IPS-15b (cell line): ENCODE measurements around the gene ATRIP.

ENCODE experiments used
- H3K27me3 ChIP-seq: one replicate; pipeline ENCODE4 v1.6.1; 2013; ENCODE audit warnings: low read length; ENCODE audit not compliant: control insufficient read depth, insufficient read depth
- H3K36me3 ChIP-seq: one replicate; pipeline ENCODE4 v1.6.1; 2013; ENCODE audit warnings: low read length; ENCODE audit not compliant: control insufficient read depth, insufficient read depth
- H3K4me1 ChIP-seq: one replicate; pipeline ENCODE4 v1.6.1; 2013; ENCODE audit warnings: mild to moderate bottlenecking, low read length; ENCODE audit not compliant: control insufficient read depth, insufficient read depth
- H3K4me3 ChIP-seq: one replicate; pipeline ENCODE4 v1.5.1; 2013; ENCODE audit warnings: low read depth, low read length
- H3K9ac ChIP-seq: one replicate; pipeline ENCODE4 v1.6.1; 2013; ENCODE audit warnings: low read depth, mild to moderate bottlenecking, low read length
- H3K9me3 ChIP-seq: one replicate; pipeline ENCODE4 v1.6.1; 2013; ENCODE audit warnings: mild to moderate bottlenecking, low read length; ENCODE audit not compliant: control insufficient read depth, insufficient read depth

The ATRIP gene

GRCh38 chr3:48411606-48412374 lies 34.7 kb upstream of the ATRIP start:
- Histone ChIP-seq H3K9me3 (no peaks in the 10 kb centered on the region), H3K4me1 (no peaks in the 10 kb centered on the region), H3K4me3 (no peak overlapping the region), H3K36me3 (peaks cover 91% of the 10 kb centered on the region), H3K9ac (no peak overlapping the region), H3K27me3 (no peaks in the 10 kb centered on the region)

DNA sequence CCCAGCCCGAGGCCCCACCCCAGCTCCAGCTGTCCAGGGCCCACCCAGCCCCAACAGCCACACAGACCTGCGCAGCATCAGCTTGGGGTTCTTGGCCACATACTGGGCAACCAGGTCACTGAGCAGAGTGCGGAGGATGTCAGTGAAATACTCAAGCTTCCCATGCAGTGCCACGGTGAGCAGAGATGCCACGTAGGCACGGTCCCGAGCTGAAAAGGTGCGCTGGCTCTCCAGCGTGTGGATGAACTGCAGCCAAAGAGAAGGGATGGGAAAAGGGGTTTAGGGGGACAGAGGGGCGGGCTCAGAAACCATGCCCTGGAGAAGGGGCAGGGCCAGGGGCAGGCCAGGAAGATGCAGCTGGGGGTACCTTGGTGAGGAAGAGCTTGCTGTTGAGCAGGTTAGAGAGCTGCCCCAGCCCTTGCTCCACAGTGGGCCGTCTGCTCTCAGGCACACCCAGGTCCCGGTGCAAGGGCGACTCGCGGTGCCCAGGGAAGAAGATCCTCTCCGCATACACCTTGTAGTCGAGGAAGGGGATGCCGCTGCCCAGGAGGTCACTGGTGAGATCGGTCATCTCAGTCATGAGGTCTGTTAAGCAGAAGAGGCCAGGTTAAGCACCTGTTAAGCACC lies 34.0 kb upstream of the ATRIP start:
- peaks cover 92% of the 10 kb centered on the region for H3K36me3 ChIP-seq
- H3K4me1 ChIP-seq = no peaks in the 10 kb centered on the region

GRCh38 chr3:48413086-48413485 lies 33.5 kb upstream of the ATRIP start:
- H3K9ac ChIP-seq = no peak overlapping the region
- peaks cover 97% of the 10 kb centered on the region for H3K36me3 ChIP-seq
- no peaks in the 10 kb centered on the region for H3K4me1 ChIP-seq
- no peaks in the 10 kb centered on the region for H3K27me3 ChIP-seq
- H3K4me3 ChIP-seq = no peak overlapping the region
- H3K9me3 ChIP-seq = no peaks in the 10 kb centered on the region

More for the DNA sequence above, 34.0 kb upstream of the ATRIP start:
- no peak overlapping the region for H3K4me3 ChIP-seq
- H3K27me3 ChIP-seq = no peaks in the 10 kb centered on the region
- no peak overlapping the region for H3K9ac ChIP-seq
- H3K9me3 ChIP-seq = no peaks in the 10 kb centered on the region

DNA sequence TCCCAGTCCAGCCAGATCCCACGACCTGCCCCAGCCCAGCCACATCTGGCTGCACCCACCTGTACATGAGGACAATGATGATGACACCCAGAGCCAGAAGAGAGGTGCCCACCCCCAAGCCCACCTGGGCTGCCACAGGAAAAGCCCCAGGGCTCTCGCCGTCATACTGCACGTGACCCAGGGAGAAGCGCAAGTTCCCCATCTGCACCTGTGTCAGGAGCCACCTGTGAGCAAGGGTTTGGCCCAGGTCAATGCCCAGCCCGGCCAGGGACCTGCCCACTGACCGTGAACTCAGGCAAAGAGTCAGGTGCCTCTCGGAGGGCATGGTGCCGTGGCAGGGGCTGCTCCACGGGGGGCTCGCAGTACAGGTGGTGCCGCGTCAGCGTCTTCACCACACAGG lies 32.9 kb upstream of the ATRIP start:
- Histone ChIP-seq H3K36me3 (peaks cover 97% of the 10 kb centered on the region), H3K4me3 (no peak overlapping the region), H3K9ac (no peak overlapping the region), H3K4me1 (no peaks in the 10 kb centered on the region), H3K27me3 (no peaks in the 10 kb centered on the region), H3K9me3 (no peaks in the 10 kb centered on the region)

- H3K36me3 ChIP-seq = peaks cover 97% of the 10 kb centered on the region
Observed at GRCh38 chr3:48414376-48415250, 31.9 kb upstream of the ATRIP start.

GRCh38 chr3:48415251-48415953 lies 31.1 kb upstream of the ATRIP start:
- H3K4me1 ChIP-seq = no peaks in the 10 kb centered on the region
- H3K4me3 ChIP-seq = no peak overlapping the region
- no peaks in the 10 kb centered on the region for H3K9me3 ChIP-seq
- H3K27me3 ChIP-seq = no peaks in the 10 kb centered on the region
- H3K36me3 ChIP-seq = peaks cover 92% of the 10 kb centered on the region
- H3K9ac ChIP-seq = no peak overlapping the region

More at GRCh38 chr3:48414376-48415250, 31.9 kb upstream of the ATRIP start:
- Histone ChIP-seq H3K27me3 (no peaks in the 10 kb centered on the region), H3K4me1 (no peaks in the 10 kb centered on the region), H3K9me3 (no peaks in the 10 kb centered on the region), H3K9ac (no peak overlapping the region), H3K4me3 (no peak overlapping the region)

DNA sequence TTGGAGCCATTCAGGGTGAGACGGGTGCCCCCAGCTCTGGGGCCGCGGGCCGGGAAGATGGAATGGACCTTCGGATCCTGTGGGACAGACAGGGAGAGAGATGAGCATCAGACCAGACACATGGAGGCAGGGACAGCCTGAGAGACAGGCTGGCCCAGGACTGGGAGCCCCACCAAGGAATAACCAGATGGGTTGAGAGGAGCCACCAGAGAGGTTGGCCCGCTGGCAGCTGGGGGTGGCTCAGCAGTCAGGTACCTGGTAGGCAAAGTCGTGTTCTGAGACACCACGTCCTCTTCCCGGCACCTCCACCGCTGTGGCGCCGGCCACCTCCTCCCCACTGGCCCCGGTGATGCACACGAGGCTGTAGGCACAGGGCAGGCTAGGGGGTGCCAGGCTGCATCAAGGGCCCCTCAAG lies 30.4 kb upstream of the ATRIP start:
- H3K4me1 ChIP-seq = no peaks in the 10 kb centered on the region
- no peak overlapping the region for H3K9ac ChIP-seq
- H3K9me3 ChIP-seq = no peaks in the 10 kb centered on the region
- H3K36me3 ChIP-seq = peaks cover 89% of the 10 kb centered on the region
- H3K4me3 ChIP-seq = no peak overlapping the region
- no peaks in the 10 kb centered on the region for H3K27me3 ChIP-seq

DNA sequence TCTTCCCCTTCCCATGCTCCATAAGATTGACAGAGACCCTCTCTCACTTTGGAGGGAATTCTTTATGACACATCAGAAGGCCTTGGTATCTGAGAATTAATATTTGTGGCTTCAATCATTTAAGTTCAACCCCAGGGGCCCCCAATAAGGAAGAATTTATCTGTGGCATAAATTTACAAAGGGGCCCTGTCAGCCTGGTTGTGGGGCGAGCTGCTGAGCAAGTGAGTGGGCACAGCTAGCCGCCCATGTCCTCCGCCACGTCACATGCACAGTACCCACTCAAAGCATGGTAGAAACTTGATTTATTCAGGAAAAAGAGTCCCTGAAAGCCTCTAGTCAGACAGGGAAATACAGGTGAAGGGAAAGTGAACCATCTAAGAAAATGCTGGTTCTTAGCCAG lies 30.0 kb upstream of the ATRIP start:
- Histone ChIP-seq H3K4me1 (no peaks in the 10 kb centered on the region), H3K9me3 (no peaks in the 10 kb centered on the region), H3K9ac (no peak overlapping the region), H3K36me3 (peaks cover 85% of the 10 kb centered on the region), H3K4me3 (no peak overlapping the region), H3K27me3 (no peaks in the 10 kb centered on the region)

GRCh38 chr3:48417529-48418108 lies 28.9 kb upstream of the ATRIP start:
- Histone ChIP-seq H3K4me1 (no peaks in the 10 kb centered on the region), H3K9ac (no peak overlapping the region), H3K36me3 (peaks cover 79% of the 10 kb centered on the region)

DNA sequence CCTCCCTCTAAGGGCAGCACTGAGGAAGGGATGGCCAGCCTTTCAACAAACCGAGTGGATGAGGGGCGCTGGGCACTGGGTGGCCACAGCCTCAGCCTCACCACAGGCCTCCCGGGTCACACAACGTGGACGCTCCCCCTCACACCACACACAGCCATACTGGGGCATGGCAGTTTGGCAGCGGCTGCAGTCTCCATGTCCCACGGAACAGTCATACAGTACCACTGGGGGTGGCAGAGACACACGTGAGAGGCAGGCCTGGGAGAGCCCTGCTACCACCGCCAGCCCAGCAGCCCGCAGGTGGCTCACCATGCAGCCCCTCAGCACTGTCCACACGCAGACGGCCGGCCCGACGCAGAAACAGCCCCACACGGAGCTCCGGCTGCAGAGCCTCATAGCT lies 28.4 kb upstream of the ATRIP start:
- H3K36me3 ChIP-seq = peaks cover 74% of the 10 kb centered on the region
- no peaks in the 10 kb centered on the region for H3K9me3 ChIP-seq

More at GRCh38 chr3:48417529-48418108, 28.9 kb upstream of the ATRIP start:
- Histone ChIP-seq H3K4me3 (no peak overlapping the region), H3K27me3 (no peaks in the 10 kb centered on the region), H3K9me3 (no peaks in the 10 kb centered on the region)

GRCh38 chr3:48418651-48419050 lies 27.9 kb upstream of the ATRIP start:
- peaks cover 71% of the 10 kb centered on the region for H3K36me3 ChIP-seq

More for the DNA sequence above, 28.4 kb upstream of the ATRIP start:
- Histone ChIP-seq H3K27me3 (no peaks in the 10 kb centered on the region), H3K4me1 (no peaks in the 10 kb centered on the region), H3K4me3 (no peak overlapping the region), H3K9ac (no peak overlapping the region)

More at GRCh38 chr3:48418651-48419050, 27.9 kb upstream of the ATRIP start:
- no peak overlapping the region for H3K9ac ChIP-seq
- H3K9me3 ChIP-seq = no peaks in the 10 kb centered on the region
- no peaks in the 10 kb centered on the region for H3K27me3 ChIP-seq
- H3K4me3 ChIP-seq = no peak overlapping the region
- no peaks in the 10 kb centered on the region for H3K4me1 ChIP-seq
